Mucosa of stomach (tissue), 1 donor: ENCODE results near the gene SYNE1.
"Not testable (repeated sequence)": the region's sequence is repeated elsewhere in the genome, so short reads cannot be mapped to it uniquely, and the experiment has no call there.

Experiments used
- H3K27me3 ChIP-seq: one replicate; pipeline ENCODE4 v1.7.0; 2013; ENCODE audit warnings: mild to moderate bottlenecking, low read length; ENCODE audit not compliant: control insufficient read depth, insufficient read depth
- H3K36me3 ChIP-seq: one replicate; pipeline ENCODE4 v1.7.0; 2013; ENCODE audit warnings: low read length; ENCODE audit not compliant: control insufficient read depth, insufficient read depth
- H3K4me1 ChIP-seq: one replicate; pipeline ENCODE4 v1.7.0; 2013; ENCODE audit warnings: mild to moderate bottlenecking, low read length; ENCODE audit not compliant: control insufficient read depth, insufficient read depth
- H3K4me3 ChIP-seq: one replicate; pipeline ENCODE4 v1.7.0; 2013; ENCODE audit warnings: low read length
- H3K9ac ChIP-seq: one replicate; pipeline ENCODE4 v1.7.0; 2013; ENCODE audit warnings: mild to moderate bottlenecking, low read length, moderate library complexity
- H3K9me3 ChIP-seq: one replicate; pipeline ENCODE4 v1.7.0; 2013; ENCODE audit warnings: mild to moderate bottlenecking, low read length, moderate library complexity; ENCODE audit not compliant: control insufficient read depth
- donor health status: Pancreatic carcinoma.

The SYNE1 gene

GRCh38 chr6:152576525-152576924 lies 60.6 kb downstream of the SYNE1 start:
- H3K36me3 ChIP-seq = no peaks in the 10 kb centered on the region
- H3K4me1 ChIP-seq = no peaks in the 10 kb centered on the region
- no peaks in the 10 kb centered on the region for H3K27me3 ChIP-seq
- H3K9ac ChIP-seq = no peak overlapping the region
- no peaks in the 10 kb centered on the region for H3K9me3 ChIP-seq
- no peak overlapping the region for H3K4me3 ChIP-seq

GRCh38 chr6:152575621-152576150 lies 61.5 kb downstream of the SYNE1 start:
- no peaks in the 10 kb centered on the region for H3K27me3 ChIP-seq
- H3K9me3 ChIP-seq = no peaks in the 10 kb centered on the region
- H3K9ac ChIP-seq = no peak overlapping the region
- H3K4me3 ChIP-seq = no peak overlapping the region
- H3K4me1 ChIP-seq = no peaks in the 10 kb centered on the region
- no peaks in the 10 kb centered on the region for H3K36me3 ChIP-seq

- no peaks in the 10 kb centered on the region for H3K27me3 ChIP-seq
- no peaks in the 10 kb centered on the region for H3K4me1 ChIP-seq
- H3K36me3 ChIP-seq = no peaks in the 10 kb centered on the region
- no peak overlapping the region for H3K9ac ChIP-seq
- no peaks in the 10 kb centered on the region for H3K9me3 ChIP-seq
- H3K4me3 ChIP-seq = no peak overlapping the region
Measured at GRCh38 chr6:152575161-152575560, 62.0 kb downstream of the SYNE1 start.

GRCh38 chr6:152573762-152574161 lies 63.4 kb downstream of the SYNE1 start:
- no peaks in the 10 kb centered on the region for H3K36me3 ChIP-seq
- H3K4me1 ChIP-seq = no peaks in the 10 kb centered on the region
- no peak overlapping the region for H3K9ac ChIP-seq
- H3K4me3 ChIP-seq = no peak overlapping the region
- no peaks in the 10 kb centered on the region for H3K27me3 ChIP-seq
- H3K9me3 ChIP-seq = no peaks in the 10 kb centered on the region

- no peak overlapping the region for H3K4me3 ChIP-seq
- H3K4me1 ChIP-seq = no peaks in the 10 kb centered on the region
- no peaks in the 10 kb centered on the region for H3K9me3 ChIP-seq
- H3K27me3 ChIP-seq = no peaks in the 10 kb centered on the region
- H3K36me3 ChIP-seq = no peaks in the 10 kb centered on the region
- H3K9ac ChIP-seq = no peak overlapping the region
Measured at GRCh38 chr6:152572338-152573088, 64.6 kb downstream of the SYNE1 start.

GRCh38 chr6:152571943-152572337 lies 65.2 kb downstream of the SYNE1 start:
- Histone ChIP-seq H3K9me3 (no peaks in the 10 kb centered on the region), H3K36me3 (no peaks in the 10 kb centered on the region), H3K4me1 (no peaks in the 10 kb centered on the region), H3K27me3 (no peaks in the 10 kb centered on the region), H3K4me3 (no peak overlapping the region), H3K9ac (no peak overlapping the region)

- Histone ChIP-seq H3K4me3 (no peak overlapping the region), H3K9ac (no peak overlapping the region), H3K4me1 (no peaks in the 10 kb centered on the region), H3K27me3 (no peaks in the 10 kb centered on the region), H3K36me3 (no peaks in the 10 kb centered on the region), H3K9me3 (no peaks in the 10 kb centered on the region)
Measured at GRCh38 chr6:152571089-152571488, 66.1 kb downstream of the SYNE1 start.

- no peak overlapping the region for H3K4me3 ChIP-seq
- no peaks in the 10 kb centered on the region for H3K27me3 ChIP-seq
- no peaks in the 10 kb centered on the region for H3K4me1 ChIP-seq
- no peaks in the 10 kb centered on the region for H3K36me3 ChIP-seq
- H3K9me3 ChIP-seq = no peaks in the 10 kb centered on the region
- H3K9ac ChIP-seq = no peak overlapping the region
Measured at GRCh38 chr6:152566103-152566875, 70.9 kb downstream of the SYNE1 start.

- Histone ChIP-seq H3K27me3 (no peaks in the 10 kb centered on the region), H3K4me1 (no peaks in the 10 kb centered on the region), H3K36me3 (no peaks in the 10 kb centered on the region), H3K9me3 (no peaks in the 10 kb centered on the region), H3K4me3 (no peak overlapping the region), H3K9ac (no peak overlapping the region)
Measured at GRCh38 chr6:152563177-152563576, 74.0 kb downstream of the SYNE1 start.

- not testable (repeated sequence) for H3K36me3 ChIP-seq, H3K9me3 ChIP-seq, H3K4me1 ChIP-seq, H3K4me3 ChIP-seq, H3K9ac ChIP-seq, H3K27me3 ChIP-seq
Measured at GRCh38 chr6:152558798-152559197, 78.4 kb downstream of the SYNE1 start.

- no peaks in the 10 kb centered on the region for H3K9me3 ChIP-seq
- no peak overlapping the region for H3K9ac ChIP-seq
- H3K36me3 ChIP-seq = no peaks in the 10 kb centered on the region
- H3K27me3 ChIP-seq = no peaks in the 10 kb centered on the region
- H3K4me1 ChIP-seq = no peaks in the 10 kb centered on the region
- no peak overlapping the region for H3K4me3 ChIP-seq
Measured at GRCh38 chr6:152557502-152557901, 79.7 kb downstream of the SYNE1 start.

- no peaks in the 10 kb centered on the region for H3K4me1 ChIP-seq
- no peak overlapping the region for H3K4me3 ChIP-seq
- H3K36me3 ChIP-seq = no peaks in the 10 kb centered on the region
- H3K9me3 ChIP-seq = no peaks in the 10 kb centered on the region
- H3K9ac ChIP-seq = no peak overlapping the region
- H3K27me3 ChIP-seq = no peaks in the 10 kb centered on the region
Measured at GRCh38 chr6:152554851-152555250, 82.3 kb downstream of the SYNE1 start.
